AG04450 (cell line): Measurements from ENCODE around the gene BCAS1. TPM values are rescaled to one million over a fixed set of nuclear protein-coding genes. Genes with fewer than 3 reads are reported as not detected.

Experiments
- CTCF ChIA-PET: fragments of 300-600, 350-600 bp; formaldehyde crosslinking; extraction: SDS; loops from one replicate; lab custom pipeline; 2022; ENCODE audit warnings: antibody characterized with exemption, inconsistent platforms; lab: Charles Lee
- POLR2A ChIA-PET: fragments of 350-600 bp; formaldehyde crosslinking; extraction: SDS; loops from one replicate; lab custom pipeline; 2021; ENCODE audit warnings: antibody characterized with exemption, inconsistent platforms; lab: Yijun Ruan, JAX
- DNase-seq: peaks from one replicate; pipeline ENCODE4 v3.0.0-alpha.2; 2011; ENCODE audit warnings: low read depth, low spot score
- H3K27ac ChIP-seq: one replicate; pipeline ENCODE4 v1.5.1; 2012; ENCODE audit warnings: low read depth, low read length, control low read depth
- H3K27me3 ChIP-seq: one replicate; pipeline ENCODE4 v1.6.0; 2012; ENCODE audit warnings: low read length; ENCODE audit not compliant: control insufficient read depth, insufficient read depth
- H3K4me3 ChIP-seq: 2 replicates; pipeline ENCODE4 v1.5.1; 2011; ENCODE audit warnings: mild to moderate bottlenecking, low read depth, low read length, control low read depth
- H3K9me3 ChIP-seq: 2 replicates; pipeline ENCODE4 v1.5.1; 2012; ENCODE audit warnings: low read length; ENCODE audit not compliant: control insufficient read depth, insufficient read depth
- CTCF ChIP-seq: IDR thresholded peaks from 2 replicates; pipeline ENCODE4 v1.5.1; 2011; ENCODE audit warnings: low read depth, low read length, control low read depth, inconsistent platforms
- polyA plus RNA-seq: library from polyadenylated mRNA; depleted of rRNA; stranded (reverse); fragments of >200 nt; gene quantifications from 2 replicates; pipeline ENCODE4 v1.2.3, GENCODE V29; 2011

Gene BCAS1
- polyA plus RNA-seq, 1 experiment = not detected

GRCh38 chr20:54027704-54028103, 42.7 kb downstream of the BCAS1 start:
- POLR2A ChIA-PET = no interaction called here
- no peak for TF ChIP-seq CTCF
- CTCF ChIA-PET = no interaction called here

DNA sequence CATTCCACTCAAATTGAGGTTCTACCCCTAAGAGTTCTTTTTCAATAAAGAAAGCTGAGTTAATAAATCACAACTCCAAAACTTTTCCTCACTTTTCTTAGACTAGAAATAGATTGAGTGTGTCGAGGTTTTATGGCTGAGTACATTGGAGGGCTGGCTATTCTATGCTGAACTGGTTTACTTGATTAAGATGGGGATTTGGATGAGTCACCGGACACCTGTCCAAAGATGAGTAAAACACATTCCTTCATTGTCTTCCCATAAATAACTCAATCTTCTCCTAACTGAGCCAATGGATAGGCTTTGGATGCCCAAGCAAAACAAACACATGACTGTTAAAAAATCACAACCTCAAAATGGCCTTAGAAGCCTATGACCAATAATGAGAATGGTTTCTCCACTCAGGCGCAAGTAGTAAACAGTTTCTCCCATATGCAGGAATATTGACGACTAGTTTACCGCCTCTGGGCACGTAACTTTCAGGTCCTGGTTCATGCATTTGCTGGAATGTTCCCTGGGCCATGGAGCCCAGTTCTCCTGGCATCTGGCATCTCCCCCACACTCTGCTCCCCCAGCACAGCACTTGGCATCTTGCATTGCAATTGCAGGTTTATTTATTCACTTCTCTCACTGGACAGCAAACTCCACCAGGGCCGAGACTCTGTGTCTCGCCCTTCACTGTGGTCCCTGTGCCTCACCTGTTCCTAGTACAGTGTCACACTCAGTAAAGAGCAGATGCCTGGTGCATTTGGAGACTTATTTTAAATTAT, 43.9 kb downstream of the BCAS1 start:
- POLR2A ChIA-PET = no interaction called here
- Histone ChIP-seq H3K27ac (no peak overlapping the region), H3K27me3 (peaks cover 7% of the 10 kb centered on the region), H3K9me3 (no peaks in the 10 kb centered on the region), H3K4me3 (no peak overlapping the region)
- no peak for DNase-seq
- no peak for TF ChIP-seq CTCF
- CTCF ChIA-PET = no interaction called here

More at GRCh38 chr20:54027704-54028103, 42.7 kb downstream of the BCAS1 start:
- Histone ChIP-seq H3K27ac (no peak overlapping the region), H3K9me3 (no peaks in the 10 kb centered on the region), H3K4me3 (no peak overlapping the region), H3K27me3 (peaks cover 7% of the 10 kb centered on the region)
- no peak for DNase-seq

DNA sequence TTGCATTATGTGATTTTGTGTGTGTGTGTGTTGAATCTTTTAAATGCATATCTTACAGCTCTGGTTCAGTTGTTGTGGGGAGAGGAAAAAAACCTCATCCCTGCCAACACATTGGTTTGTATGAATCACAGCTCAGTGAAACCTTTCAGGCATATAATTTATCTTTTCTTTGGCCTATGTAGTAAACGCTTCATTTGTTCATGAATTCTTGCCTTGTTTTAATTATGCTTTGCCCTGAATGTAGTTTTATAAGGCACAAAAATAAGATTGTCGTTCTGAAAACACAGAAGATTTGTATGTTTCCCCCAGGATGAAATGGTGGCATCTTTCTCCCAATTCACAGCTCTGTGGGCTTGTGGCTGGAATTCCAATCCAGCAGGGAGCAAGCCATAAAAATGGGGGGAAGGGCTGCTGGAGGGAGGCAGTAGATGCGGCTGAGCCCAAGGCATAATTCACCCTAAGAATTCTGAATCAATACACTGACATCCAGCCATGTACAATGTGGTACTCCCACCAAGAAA, 45.1 kb downstream of the BCAS1 start:
- Histone ChIP-seq H3K27me3 (peaks cover 7% of the 10 kb centered on the region), H3K27ac (no peak overlapping the region), H3K9me3 (no peaks in the 10 kb centered on the region), H3K4me3 (no peak overlapping the region)
- ChIA-PET POLR2A (no interaction called here), CTCF (no interaction called here)
- DNase-seq = no peak
- no peak for TF ChIP-seq CTCF

DNA sequence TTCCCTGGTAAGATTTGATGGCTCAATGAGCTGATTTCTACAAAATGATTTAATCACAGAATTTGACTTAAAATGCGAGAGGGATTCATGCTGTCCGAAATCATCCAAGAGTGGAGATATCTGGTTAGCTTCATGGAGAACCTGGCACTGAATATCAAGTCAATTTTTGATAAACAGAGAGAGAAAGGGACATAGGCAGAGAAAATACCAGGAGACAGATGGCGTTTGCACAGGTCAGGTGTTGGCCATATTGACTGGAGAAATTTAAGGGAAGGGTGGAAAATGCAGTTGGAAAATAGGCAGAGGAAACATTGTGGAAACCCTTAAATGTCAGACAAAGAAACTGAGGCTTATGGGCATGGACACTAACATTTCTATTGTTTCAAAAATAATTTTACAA, 47.0 kb downstream of the BCAS1 start:
- ChIA-PET CTCF (interaction anchor here (0.6 kb wide), 1 partner anchor 13 kb away, joined by 3 read pairs; no protein-coding TSS in a partner anchor), POLR2A (no interaction called here)
- Histone ChIP-seq H3K27ac (no peak overlapping the region), H3K4me3 (no peak overlapping the region), H3K27me3 (no peaks in the 10 kb centered on the region), H3K9me3 (no peaks in the 10 kb centered on the region)
- DNase-seq = no peak
- no peak for TF ChIP-seq CTCF
